RPMI8226 (cell line): ENCODE results near the gene UBE2J2.

Experiments used
- DNase-seq: peaks from one replicate; pipeline ENCODE4 v3.0.0-alpha.2; 2015

UBE2J2 gene

DNA sequence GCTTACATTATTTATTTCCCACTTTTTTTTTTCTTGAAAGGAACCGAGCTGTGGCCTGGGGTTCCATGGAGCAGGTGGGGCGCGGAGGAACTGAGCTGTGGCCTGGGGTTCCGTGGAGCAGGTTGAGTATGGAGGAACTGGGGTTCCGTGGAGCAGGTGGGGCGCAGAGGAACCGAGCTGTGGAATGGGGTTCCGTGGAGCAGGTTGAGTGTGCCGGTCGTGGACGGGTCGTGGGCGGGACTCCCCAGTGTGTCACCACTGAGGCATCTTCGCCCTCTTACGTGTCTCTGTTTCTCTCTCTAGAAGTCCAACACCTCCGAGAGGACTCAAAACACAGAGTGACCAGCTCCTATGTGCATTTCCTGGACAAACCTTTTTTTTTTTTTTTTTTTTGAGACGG lies 5.4 kb upstream of the UBE2J2 start:
- DNase-seq, result no peak

DNA sequence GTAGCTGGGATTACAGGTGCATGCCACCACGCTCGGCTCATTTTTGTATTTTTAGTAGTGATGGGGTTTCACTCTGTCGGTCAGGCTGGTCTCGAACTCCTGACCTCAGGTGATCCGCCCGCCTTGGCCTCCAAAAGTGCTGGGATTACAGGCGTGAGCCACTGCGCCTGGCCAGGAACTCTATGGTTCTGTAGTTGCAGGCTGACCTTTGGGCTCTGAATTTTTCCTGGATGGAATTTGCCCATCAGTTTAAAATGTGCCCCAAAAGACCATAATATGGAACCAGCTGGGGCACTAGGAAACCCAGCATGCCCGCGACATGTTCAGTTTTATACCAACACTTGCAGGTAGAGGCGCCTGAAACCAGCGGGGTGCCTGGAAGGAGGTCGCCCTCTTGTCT lies 5.0 kb upstream of the UBE2J2 start:
- DNase-seq, result peak; percentile 48

DNA sequence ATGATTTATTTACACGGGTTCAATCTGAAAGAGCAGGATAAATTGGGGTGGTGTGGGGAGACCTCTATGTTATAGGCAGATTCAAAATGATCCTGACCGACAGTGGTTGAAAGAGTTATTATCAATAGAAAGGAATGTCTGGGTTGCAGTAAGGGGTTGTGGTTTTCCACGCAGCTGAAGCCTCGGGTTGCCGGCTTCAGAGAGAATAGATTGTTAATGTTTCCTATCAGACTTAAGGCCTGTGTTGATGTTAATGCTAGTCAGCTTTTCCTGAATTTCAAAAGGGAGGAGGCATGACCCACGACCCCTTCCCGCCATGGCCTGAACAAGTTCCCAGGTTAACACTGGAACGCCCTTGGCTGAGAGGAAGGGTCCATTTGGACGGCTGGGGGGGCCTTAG lies 2.2 kb upstream of the UBE2J2 start:
- no peak for DNase-seq

DNA sequence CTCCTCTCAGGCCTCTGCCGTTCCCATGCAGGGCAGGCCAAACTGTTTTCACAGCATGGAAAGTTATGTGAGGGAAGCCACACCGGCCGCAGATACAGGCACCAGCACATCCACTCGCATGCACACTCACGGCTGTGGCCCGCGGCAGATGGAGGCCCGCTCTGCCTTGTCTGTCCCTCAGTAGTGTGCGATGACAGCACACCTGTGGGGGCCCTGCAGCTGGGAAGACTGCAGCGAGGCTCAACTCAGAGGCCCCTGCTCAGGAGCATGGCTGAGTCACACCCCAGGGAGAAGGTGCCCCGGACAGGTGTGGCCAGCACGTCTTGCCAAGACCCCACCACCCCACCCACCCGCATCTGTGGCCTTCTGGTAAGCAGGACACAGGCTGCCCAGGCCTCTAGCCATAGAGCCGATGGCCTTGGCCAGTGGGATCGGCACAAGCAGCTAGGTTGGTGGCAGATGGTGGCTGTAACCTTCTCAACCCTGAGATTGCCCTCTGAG lies 1.3 kb upstream of the UBE2J2 start:
- DNase-seq, result no peak

DNA sequence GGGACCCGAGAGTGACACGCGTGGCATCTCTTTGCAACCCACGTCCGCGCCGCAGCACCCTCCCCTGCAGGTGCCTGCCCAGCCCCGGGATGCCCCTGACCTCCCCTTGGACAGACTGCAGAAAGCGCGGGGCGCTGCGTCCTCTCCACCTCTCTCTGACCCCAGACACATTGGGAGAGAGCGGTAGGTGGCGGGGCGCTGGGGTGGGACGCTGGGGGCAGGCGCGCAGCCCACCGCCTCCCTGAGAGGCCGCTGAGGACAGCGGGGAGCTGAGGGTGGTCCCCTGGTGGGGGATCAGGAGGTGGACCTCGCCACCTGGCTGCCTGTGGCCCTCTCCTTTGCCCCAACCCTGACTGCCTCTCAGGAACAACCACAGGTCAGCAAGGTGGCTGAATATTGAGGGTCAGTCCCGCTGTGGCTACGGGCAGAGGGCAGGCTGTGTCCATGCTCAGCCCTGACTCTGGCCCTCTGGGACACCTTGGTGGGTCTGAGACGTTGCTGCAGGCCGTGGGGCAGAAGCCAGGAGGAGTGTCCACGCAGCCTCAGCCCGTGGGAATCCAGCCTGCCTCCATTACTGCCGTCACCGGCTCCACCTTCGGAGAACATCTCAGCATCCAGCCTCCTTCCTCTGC lies 761 bp upstream of the UBE2J2 start:
- no peak for DNase-seq

DNA sequence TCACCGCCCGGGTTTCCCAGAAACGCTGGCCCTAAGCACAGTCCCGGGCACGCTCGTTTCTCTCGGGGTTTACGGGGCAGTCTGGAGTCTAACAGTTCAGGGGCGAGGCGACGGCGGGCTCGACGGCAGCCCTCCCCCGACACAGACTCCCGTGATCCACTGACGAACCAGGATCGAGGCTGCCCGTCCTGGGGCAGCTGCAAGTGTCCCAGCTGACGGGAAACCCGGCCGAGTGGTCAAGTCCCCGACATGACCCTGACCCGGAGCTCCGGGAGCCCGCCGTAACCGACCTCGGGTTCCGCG lies 494 bp downstream of the UBE2J2 start:
- no peak for DNase-seq

DNA sequence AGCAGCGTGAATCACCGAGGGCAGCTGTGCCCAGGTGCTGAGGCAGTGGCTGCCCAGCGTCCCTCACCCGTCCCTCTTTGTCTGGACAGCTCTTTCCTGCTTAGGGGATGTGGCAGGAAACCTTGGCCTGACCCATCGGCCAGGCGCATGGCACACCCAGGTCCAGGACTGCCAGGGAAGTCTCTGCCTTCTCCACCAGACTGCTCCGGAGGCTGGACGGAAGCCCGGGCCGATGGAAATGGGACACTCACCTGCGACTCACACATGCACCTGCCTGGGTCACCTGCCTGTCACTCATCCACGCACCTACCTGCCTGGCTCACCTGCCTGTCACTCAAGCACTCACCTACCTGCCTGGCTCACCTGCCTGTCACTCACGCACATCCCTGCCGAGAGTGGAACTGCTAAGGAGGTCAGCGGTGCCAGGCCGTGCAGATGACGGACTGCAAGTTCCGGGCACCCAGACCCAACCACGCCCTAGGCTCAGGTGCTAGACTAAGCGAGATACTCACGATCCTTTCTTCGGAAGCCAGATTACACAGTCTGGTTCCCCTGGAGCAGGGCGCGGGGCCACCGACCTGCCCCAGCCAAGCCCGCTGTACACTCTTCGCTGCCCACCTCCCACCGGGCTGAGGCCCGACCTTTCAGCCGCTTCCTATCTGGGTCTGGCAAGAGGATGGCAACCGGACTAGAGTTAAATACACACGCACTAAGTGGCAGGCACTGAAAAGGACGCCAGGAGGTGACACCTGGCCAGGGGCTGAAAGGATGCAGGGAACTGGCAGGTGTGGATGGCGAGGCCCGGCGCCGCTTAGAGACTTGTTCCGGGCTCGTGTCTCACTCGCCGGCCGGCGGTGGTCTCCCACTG lies 1.1 kb downstream of the UBE2J2 start:
- peak; percentile 60 for DNase-seq

DNA sequence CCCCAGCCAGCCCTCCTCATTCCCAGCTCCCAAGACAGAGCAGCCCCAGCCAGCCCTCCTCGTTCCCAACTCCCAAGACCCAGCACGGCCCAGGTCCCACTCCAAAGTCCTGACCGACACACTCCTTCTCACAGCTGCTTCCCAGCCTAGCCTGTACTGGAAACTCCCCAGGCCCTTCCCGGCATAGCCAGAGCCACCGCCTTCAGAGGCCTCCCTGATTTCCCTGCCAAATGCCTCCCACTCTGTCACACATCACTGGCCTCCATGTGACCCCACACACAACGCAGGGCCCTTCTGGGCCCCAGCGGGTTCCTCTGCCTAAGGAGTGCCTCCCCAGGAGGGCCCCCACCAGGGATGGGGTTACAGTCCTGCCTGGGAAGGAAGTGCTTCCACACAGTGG lies 2.8 kb downstream of the UBE2J2 start:
- DNase-seq, result no peak

DNA sequence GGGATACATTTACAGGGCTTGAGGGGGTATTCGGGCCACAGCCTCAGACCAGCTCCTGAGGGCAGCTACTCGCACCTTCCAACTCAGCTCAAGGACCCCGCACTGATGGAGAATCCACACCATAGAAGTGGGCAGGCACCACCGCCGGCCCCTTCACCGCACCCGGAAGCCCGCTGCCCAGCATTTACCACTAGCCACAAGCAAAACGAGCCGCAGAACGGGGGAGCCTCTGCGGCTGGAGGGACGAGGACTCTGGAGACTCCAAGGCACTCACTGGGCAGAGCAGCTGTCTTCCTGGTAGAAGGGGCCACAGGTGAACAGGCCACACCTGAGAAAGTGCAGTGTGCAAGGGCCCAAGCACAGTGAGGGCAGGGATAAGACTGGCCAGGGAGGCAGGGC lies 5.4 kb downstream of the UBE2J2 start:
- no peak for DNase-seq

DNA sequence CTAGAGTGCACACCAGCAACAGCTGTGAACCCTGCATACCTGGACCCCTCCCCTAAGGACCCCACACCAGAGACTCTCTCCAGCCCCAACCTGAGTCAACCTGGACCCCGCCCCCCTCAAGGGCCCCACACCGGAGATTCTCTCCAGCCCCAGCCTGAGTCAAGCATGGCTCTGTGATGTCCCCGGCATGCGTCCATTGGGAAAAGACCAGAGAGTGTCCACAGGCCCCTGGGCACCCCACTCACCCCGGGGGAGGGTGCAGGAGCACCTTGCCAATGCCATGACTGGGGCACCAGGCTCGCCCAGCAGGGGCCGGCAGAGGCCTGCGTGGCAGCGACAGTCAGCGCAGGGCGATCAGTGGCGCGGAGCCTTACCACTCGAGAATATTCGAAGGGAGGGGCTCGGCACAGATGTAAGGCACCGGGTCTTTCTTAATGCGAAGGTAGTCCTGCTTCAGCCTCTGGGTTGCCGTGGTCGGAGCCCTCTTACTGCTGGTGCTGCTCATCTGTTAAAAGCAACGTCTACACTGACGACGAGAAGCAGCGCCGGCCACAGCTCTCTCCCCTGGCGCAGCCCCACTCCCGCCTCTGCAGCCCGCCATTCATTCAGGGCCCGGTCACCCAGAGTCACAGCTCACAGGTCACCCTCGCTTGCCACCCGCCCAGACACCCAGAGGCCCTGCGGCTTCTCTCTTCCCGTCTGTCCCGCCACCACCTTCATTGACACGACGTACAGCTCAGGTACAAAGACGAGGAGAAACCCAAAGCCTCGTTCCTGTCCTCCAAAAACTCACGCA lies 6.0 kb downstream of the UBE2J2 start:
- no peak for DNase-seq

DNA sequence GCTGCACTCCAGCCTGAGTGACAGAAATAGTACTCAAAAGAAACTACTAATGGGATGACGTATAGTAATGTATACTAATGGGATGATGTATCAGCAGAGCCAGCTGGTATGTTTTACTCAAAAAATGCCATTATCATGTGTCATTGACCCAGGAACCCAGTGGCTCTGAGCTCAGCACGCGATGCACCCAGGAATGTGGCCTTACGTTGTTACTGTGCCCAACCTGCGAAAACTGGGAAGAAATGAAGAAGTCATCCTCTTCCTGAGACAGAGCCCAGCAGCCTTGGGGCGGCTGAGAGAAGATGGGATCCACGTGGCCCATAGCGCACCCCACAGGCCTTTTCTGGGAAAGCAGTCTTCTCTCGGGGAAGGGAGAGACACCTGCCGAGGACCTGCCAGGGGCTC lies 8.8 kb downstream of the UBE2J2 start:
- no peak for DNase-seq

DNA sequence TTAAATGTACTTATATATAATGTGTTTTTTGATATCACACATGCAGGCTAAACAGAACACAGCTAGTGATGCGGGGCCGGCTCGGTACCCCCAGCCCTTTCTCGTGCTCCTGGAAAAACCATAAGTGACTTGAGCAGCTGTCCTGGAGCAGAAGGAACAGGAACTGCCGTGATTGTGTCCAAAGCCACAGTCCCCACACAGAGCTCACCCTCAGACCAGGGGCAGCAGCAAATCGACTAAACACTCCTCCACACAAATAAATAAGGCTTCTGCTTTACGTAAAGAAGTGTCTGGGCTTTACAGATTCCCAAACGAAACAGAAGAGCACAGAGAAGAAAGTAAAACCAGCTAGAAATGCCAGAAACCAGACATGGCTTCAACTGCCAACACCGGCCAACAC lies 9.6 kb downstream of the UBE2J2 start:
- no peak for DNase-seq

DNA sequence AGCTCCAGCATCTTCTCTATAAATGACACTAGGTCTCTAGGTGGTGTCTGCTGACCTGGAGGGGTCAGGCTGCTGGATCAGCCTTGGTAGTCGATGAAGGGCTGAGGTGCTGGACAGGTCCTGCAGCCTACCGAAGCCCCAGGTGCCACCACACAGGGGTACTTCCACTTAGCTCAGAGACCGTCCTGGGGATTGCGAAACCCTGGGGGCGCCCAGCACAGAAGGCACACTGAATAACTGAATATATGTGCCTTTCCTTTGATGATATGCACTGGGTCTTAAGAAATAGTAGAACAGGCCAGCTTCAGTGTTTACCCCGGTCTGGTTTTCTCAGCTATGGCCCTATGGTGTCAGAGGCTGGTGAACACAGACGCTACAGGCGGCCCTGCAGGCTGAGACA lies 10.9 kb downstream of the UBE2J2 start:
- no peak for DNase-seq

DNA sequence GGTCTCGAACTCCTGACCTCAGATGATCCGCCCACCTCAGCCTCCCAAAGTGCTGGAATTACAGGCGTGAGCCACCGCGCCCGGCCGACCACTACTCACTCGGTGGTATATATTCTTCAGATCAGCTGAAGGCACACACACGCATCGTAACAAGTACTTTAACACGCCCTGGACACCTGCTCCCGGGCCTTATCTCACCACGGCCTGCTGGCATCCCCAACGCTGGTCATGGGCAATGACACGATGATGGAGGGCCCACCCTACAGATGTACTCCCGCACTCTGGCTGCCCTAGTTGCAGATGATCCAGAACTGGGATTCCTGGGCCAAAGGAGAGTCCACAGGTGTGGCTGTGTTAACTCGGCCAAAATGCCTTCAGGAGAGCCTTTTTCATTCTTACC lies 11.6 kb downstream of the UBE2J2 start:
- DNase-seq, result no peak

DNA sequence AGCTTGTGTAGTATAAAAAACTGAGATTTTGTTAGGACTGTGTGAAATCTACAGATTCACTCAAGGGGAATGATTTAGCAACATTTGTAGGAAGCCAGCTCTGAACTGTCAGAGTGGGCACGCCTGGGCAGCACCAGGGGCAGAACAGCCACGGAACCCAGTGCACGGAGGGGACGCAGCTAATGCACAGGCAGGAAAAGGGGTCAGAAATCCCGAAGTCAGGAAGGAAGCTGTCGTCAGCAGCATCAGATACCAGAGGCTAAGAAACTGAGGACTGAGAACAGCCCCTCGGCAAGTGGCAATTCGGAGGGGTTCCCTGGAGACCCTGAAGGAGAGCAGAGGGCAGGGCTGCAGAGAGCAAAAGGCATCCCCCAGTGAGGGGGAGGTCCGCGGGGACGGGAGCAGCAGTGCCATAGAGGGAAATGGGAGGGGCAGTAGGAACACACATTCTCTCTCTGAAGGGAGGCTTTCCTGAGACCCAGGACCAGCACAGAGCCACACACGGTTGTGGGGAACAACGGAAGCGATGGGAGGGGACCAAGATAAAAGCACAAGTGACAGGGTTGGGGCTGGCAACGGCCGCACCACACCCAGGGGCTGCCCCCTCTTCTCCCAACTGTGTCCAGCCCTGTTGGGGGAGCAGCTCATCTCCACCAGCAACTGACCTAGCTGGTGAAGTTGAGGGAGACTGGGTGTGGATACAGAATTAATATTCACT lies 12.7 kb downstream of the UBE2J2 start:
- no peak for DNase-seq

DNA sequence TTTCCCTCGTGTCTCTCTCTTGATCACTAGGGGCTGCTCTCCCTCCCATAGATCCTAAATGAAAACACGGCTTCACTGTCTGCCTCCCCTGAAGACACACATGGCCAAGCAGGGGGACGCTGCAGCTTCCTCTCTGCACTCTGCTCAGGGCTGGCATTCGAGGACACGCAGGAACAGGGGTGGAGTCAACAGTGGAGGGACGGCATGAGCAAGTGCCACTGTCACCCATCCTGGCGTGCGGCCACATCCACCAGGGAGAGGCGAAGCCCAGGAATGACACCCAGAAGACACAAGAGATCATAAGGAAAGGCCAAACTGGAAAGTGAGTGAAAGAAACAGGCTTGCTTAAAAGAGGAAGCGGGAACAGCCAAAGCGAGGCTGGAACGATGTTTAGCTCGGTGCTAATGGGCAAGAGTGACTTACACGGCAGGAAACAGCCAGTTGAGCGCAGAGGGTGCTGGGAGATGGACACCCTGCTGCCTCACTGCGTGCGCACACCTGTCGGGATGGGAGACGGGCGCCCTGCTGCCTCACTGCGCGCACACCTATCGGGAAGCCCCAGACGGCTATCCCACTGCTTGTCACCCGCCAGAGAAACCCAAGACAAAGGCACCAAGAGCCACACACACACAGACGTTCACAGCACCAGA lies 13.6 kb downstream of the UBE2J2 start:
- DNase-seq, result no peak

DNA sequence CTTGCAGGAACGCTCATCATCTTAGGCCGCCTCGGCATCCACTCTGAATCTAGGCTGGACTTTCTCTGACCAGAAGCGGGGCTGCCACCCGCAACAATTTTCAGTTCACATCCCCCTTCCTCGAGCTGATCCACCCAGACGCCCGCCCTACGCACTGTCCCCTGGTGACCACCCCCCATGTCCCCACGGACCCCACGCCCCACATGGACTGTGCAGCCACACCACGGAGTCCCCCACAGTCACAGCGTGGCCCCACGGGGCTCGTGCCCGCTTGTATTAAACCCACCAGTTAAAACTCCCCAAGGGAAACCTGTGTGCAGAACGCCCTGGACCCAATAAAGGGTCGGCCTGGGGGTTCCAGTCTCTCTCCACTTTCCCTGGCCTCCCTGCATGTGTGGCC lies 14.1 kb downstream of the UBE2J2 start:
- DNase-seq, result no peak

DNA sequence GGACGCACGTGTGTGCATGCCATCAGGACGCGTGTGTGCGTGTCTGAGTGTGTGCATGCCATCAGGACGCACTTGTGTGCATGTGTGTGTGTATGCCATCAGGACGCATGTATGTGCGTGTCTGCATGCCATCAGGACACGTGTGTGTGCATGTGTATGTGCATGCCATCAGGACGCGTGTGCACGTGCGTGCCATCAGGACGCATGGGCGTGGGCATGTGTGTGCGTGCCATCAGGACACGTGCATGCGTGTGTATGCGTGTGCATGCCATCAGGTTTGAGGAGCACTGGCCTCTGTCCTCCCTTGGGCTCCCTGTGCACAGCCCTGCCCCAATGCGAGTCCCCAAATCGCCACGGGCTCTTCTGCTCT lies 14.6 kb downstream of the UBE2J2 start:
- no peak for DNase-seq

DNA sequence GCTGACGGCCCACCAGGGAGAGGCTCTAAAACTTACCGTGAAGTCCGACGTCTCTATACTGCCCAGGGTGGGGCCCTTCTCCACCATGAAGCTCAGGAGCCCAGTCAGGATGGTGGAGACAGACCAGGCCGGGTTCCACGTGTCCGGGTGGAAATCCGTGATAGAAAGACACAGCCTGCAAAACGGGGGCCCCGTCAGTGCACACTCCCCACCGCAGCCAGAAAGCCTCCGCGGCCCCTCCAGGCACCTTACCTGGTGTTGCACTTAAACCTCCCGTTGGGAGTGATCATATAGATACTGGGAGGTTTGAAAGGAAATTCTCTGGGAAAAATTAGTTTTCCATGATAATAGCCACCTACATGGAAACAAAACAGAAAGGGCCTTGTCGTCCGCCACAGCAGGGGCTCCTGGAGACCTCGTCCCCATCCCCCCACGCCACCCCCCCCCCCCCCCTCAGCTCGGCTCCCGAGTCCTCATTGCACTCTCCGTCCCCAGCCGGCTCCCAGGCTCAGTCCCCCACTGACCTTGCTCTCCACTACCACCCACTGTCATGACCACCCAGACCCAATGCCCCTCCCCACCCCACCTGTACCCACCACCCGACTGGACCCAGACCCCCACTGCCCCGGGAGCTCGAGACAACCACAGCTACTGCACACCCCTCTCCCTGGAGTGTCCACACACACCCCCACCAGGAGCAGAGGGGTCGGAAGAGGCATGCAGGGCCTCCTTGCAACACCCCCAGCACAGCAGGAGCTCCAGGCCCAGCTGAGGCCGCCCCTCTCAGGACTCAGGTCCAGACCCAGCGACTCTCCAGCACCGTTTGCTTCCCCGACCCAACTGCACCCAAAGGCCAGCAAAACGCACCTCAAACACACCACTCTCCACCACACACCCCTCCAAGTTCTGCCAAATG lies 16.4 kb downstream of the UBE2J2 start:
- DNase-seq, result no peak

DNA sequence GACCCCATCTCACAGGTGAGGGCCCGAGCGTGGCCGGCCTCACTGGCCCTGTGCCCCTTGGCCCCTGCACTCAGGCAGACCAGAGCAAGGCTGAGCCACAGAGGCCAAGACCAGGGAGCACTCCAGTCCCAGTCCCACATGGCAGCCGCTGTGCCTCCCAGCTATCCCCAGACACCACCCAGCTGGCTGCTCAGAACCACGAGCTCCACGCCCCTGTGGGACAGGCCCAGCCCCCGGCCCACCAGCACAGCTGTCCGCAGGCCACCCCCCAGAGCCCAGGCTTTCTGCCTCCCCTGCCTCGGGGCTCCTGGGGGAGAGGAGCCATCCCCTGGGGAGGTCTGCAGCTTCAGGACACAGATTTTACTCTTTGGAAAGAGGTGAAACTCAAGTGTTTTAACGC lies 18.0 kb downstream of the UBE2J2 start:
- DNase-seq, result no peak

DNA sequence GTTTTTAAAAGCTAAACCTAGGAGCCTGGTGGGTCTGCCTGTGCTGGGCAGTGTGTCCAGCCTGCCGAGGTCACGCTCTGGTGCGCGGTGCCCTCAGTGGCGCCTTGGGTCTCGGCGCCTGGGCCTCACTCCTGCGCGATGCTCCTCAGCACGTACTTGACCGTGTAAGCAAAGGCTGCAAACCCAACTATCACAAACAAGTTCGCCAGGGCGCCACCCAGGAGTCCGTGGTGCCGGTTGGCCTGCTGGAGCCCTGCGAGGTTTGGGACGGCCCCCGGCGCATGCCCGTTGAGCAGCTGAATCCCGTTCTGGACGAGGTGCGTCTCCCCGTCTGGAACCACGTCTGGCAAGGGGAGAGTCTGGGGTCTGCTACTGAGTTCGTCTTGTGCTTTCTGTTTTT lies 18.6 kb downstream of the UBE2J2 start:
- no peak for DNase-seq

DNA sequence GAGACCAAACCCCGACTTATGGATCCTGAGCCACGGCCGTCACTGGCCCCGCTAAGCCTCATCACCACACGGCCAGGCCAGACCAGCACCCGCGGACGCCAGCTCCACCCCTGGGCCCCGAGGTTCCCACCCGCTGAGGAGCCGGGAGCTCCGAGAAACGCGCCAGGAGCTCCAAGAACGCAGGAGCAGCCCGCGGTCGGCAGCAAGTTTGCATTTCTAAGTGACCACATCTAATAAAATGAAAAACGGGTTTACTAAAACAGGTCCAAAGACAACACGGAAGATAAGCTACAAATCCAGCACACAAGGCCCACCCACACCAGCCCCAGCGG lies 19.0 kb downstream of the UBE2J2 start:
- no peak for DNase-seq
